NCI-H524 treated with DMSO at 0.1 percent for 48 hours (cell line): ENCODE results near the gene CEACAM8.
"Not testable (repeated sequence)": the region's sequence is repeated elsewhere in the genome, so short reads cannot be mapped to it uniquely, and the experiment has no call there.

Experiments used
- DNase-seq: peaks from one replicate; lab custom pipeline; 2025; lab: John Stamatoyannopoulos, UW

Gene CEACAM8

DNA sequence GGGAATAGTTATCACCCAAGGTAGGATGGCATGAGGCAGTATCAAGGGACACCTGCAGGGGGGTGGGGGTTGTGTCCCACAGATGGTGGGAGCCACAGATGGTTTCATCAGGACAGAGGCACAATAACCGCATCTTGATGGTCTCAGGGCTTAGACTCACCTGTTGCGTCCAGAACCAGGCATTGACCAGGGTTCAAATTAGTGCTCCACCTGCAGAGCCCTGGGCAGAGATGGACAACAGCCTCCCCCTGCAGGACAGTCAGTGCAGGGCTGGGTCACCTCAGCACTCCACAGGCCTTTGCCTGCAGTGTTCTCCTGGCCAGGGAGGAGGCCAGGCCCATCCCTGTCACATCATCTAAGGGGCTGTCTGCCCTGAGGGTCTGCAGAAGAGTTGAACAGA lies 51.9 kb downstream of the CEACAM8 start:
- DNase-seq, result no peak

- DNase-seq, result no peak
Observed at GRCh38 chr19:42540071-42540553, 54.6 kb downstream of the CEACAM8 start.

GRCh38 chr19:42538841-42539709 lies 55.6 kb downstream of the CEACAM8 start:
- no peak for DNase-seq

- DNase-seq, result not testable (repeated sequence)
Observed at GRCh38 chr19:42535276-42535675, 59.4 kb downstream of the CEACAM8 start.

- DNase-seq, result no peak
Observed at GRCh38 chr19:42534391-42534790, 60.3 kb downstream of the CEACAM8 start.

GRCh38 chr19:42532891-42533290 lies 61.8 kb downstream of the CEACAM8 start:
- no peak for DNase-seq

DNA sequence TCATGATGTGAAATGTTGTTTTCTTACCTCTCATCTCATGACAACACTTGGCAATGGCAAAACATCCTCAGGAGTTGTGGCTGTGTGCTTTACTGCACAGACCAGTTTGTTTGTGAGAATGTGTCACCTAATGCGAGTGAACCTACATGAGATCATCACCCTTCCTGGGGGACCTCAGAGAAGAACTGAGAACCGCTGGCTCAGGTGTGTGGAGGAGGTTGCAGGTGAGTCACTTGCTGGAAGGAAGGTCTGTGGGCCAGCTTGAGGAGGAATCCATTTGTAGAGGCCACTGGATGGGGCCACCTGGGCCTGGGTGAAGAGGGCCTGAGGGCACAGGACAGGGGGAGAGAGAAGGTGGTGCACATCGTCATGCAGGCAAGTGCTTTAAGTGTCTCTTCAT lies 63.4 kb downstream of the CEACAM8 start:
- DNase-seq, result no peak
